Nephron progenitor cell (in vitro differentiated cells): ENCODE results near the gene CSGALNACT2.

Experiments used
- DNase-seq: peaks from one replicate; pipeline ENCODE4 v3.0.0; 2021
- H3K27ac Mint-ChIP-seq: 2 replicates; pipeline ENCODE4 v1.8.0; 2021; ENCODE audit warnings: mild to moderate bottlenecking, moderate library complexity, mixed read lengths
- H3K27me3 Mint-ChIP-seq: 2 replicates; pipeline ENCODE4 v1.8.0; 2021; ENCODE audit warnings: mild to moderate bottlenecking, low read depth, mixed read lengths; ENCODE audit not compliant: poor library complexity
- H3K36me3 Mint-ChIP-seq: 2 replicates; pipeline ENCODE4 v1.8.0; 2021; ENCODE audit warnings: low read depth, mixed read lengths
- H3K4me1 Mint-ChIP-seq: 2 replicates; pipeline ENCODE4 v1.8.0; 2021; ENCODE audit warnings: mixed read lengths
- H3K4me3 Mint-ChIP-seq: 2 replicates; pipeline ENCODE4 v1.8.0; 2021; ENCODE audit warnings: mild to moderate bottlenecking, moderate library complexity, mixed read lengths
- H3K9me3 Mint-ChIP-seq: 2 replicates; pipeline ENCODE4 v1.8.0; 2021; ENCODE audit warnings: mild to moderate bottlenecking, moderate library complexity, mixed read lengths
- TF ChIP-seq, protein P1 (sequence below): fragments of 200-600 bp; sonication (generic); IDR thresholded peaks from 2 replicates; pipeline ENCODE4 v1.5.0; 2021; ENCODE audit warnings: antibody characterized with exemption

CSGALNACT2 gene

GRCh38 chr10:43230909-43231522 lies 92.8 kb downstream of the CSGALNACT2 start:
- peak; percentile 1 for DNase-seq
- Mint-ChIP-seq H3K4me3 (peak overlapping the region; percentile 38), H3K9me3 (no peaks in the 10 kb centered on the region), H3K27me3 (peaks cover 86% of the 10 kb centered on the region), H3K36me3 (no peaks in the 10 kb centered on the region), H3K27ac (no peak overlapping the region), H3K4me1 (no peaks in the 10 kb centered on the region)
- TF ChIP-seq, protein P1, sequence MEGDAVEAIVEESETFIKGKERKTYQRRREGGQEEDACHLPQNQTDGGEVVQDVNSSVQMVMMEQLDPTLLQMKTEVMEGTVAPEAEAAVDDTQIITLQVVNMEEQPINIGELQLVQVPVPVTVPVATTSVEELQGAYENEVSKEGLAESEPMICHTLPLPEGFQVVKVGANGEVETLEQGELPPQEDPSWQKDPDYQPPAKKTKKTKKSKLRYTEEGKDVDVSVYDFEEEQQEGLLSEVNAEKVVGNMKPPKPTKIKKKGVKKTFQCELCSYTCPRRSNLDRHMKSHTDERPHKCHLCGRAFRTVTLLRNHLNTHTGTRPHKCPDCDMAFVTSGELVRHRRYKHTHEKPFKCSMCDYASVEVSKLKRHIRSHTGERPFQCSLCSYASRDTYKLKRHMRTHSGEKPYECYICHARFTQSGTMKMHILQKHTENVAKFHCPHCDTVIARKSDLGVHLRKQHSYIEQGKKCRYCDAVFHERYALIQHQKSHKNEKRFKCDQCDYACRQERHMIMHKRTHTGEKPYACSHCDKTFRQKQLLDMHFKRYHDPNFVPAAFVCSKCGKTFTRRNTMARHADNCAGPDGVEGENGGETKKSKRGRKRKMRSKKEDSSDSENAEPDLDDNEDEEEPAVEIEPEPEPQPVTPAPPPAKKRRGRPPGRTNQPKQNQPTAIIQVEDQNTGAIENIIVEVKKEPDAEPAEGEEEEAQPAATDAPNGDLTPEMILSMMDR = no peak

- H3K9me3 Mint-ChIP-seq = no peaks in the 10 kb centered on the region
- H3K4me1 Mint-ChIP-seq = no peaks in the 10 kb centered on the region
- H3K27me3 Mint-ChIP-seq = peaks cover 82% of the 10 kb centered on the region
- no peaks in the 10 kb centered on the region for H3K36me3 Mint-ChIP-seq
- DNase-seq = peak; percentile 3
- TF ChIP-seq, protein P1 = no peak
- H3K4me3 Mint-ChIP-seq = no peak overlapping the region
- H3K27ac Mint-ChIP-seq = no peak overlapping the region
Observed at GRCh38 chr10:43231523-43232078, 93.4 kb downstream of the CSGALNACT2 start.

- peak overlapping the region; percentile 71 for H3K27ac Mint-ChIP-seq
- no peaks in the 10 kb centered on the region for H3K36me3 Mint-ChIP-seq
- TF ChIP-seq, protein P1 = no peak
- DNase-seq = no peak
- H3K4me3 Mint-ChIP-seq = no peak overlapping the region
- peaks cover 71% of the 10 kb centered on the region for H3K27me3 Mint-ChIP-seq
- H3K9me3 Mint-ChIP-seq = no peaks in the 10 kb centered on the region
- no peaks in the 10 kb centered on the region for H3K4me1 Mint-ChIP-seq
Observed at GRCh38 chr10:43233601-43234430, 95.6 kb downstream of the CSGALNACT2 start.

- no peak overlapping the region for H3K4me3 Mint-ChIP-seq
- no peaks in the 10 kb centered on the region for H3K36me3 Mint-ChIP-seq
- no peaks in the 10 kb centered on the region for H3K4me1 Mint-ChIP-seq
- peaks cover 6% of the 10 kb centered on the region for H3K9me3 Mint-ChIP-seq
- TF ChIP-seq, protein P1 = no peak
- peak overlapping the region; percentile 71 for H3K27ac Mint-ChIP-seq
- peaks cover 72% of the 10 kb centered on the region for H3K27me3 Mint-ChIP-seq
- DNase-seq = peak; percentile 1
Observed at GRCh38 chr10:43234471-43235041, 96.3 kb downstream of the CSGALNACT2 start.
